Measurements from ENCODE around the gene PRKRA. TPM values are rescaled to one million over a fixed set of nuclear protein-coding genes. Genes with fewer than 3 reads are reported as not detected.

Gene PRKRA
- total RNA-seq, 4 donors from 2014 or later, result 16.0 to 58.6 (median 42.4) TPM

- Histone ChIP-seq H3K9me3 (no peaks in the 10 kb centered on the region), H3K4me3 (no peak overlapping the region), H3K27me3 (no peaks in the 10 kb centered on the region), H3K27ac (no peak overlapping the region), H3K4me1 (no peaks in the 10 kb centered on the region), H3K36me3 (no peaks in the 10 kb centered on the region)
- 16 to 20% methylated on average over 7 of the region's 7 CpGs for WGBS, 2 donors
- no peak for DNase-seq
- intact Hi-C loops (cut with DNase I), result no loop called here
- peak; percentile 42 to 65 (median 58) for TF ChIP-seq CTCF (IDR thresholded peaks at IDR 0.05)
- no peak for TF ChIP-seq POLR2A (IDR thresholded peaks at IDR 0.05)
Observed at GRCh38 chr2:178397002-178397605, 53.9 kb downstream of the PRKRA start.

- Histone ChIP-seq H3K27me3 (no peaks in the 10 kb centered on the region), H3K36me3 (no peaks in the 10 kb centered on the region), H3K4me3 (no peak overlapping the region), H3K9me3 (no peaks in the 10 kb centered on the region), H3K4me1 (no peaks in the 10 kb centered on the region), H3K27ac (no peak overlapping the region)
- intact Hi-C loops (cut with DNase I), result no loop called here
- DNase-seq, result no peak
- TF ChIP-seq POLR2A (IDR thresholded peaks at IDR 0.05) (no peak), CTCF (IDR thresholded peaks at IDR 0.05) (no peak)
- 76 to 83% methylated on average over 8 of the region's 8 CpGs for WGBS, 2 donors
Observed at GRCh38 chr2:178395941-178396570, 54.9 kb downstream of the PRKRA start.

DNA sequence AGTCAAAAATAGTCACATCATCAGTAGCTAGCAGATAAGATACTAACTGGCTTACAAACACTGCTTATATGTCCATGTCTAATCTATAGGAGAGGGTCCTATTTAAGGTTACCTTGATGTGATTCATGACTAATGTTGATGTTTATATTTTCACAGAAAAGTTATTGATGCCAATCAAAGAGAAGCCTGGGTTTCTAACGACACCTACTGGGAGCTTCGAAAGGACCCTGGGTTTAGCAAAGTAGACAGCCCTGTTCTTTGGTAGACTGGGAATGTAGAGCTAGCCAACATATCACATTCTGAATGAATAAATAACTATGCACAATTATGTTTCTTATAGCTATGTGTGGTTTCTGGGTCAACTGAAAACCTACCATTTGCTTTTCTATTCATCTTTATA is 55.7 kb downstream of the PRKRA start:
- TF ChIP-seq CTCF (IDR thresholded peaks at IDR 0.05) (no peak), POLR2A (IDR thresholded peaks at IDR 0.05) (no peak)
- H3K27ac ChIP-seq, result no peak overlapping the region
- no peak overlapping the region for H3K4me3 ChIP-seq
- no peaks in the 10 kb centered on the region for H3K36me3 ChIP-seq
- no peak for DNase-seq
- H3K27me3 ChIP-seq, result no peaks in the 10 kb centered on the region
- intact Hi-C loops (cut with DNase I), result no loop called here
- 82 to 100% methylated on average over 2 of the region's 2 CpGs for WGBS, 2 donors
- H3K9me3 ChIP-seq, result no peaks in the 10 kb centered on the region
- H3K4me1 ChIP-seq, result no peaks in the 10 kb centered on the region

DNA sequence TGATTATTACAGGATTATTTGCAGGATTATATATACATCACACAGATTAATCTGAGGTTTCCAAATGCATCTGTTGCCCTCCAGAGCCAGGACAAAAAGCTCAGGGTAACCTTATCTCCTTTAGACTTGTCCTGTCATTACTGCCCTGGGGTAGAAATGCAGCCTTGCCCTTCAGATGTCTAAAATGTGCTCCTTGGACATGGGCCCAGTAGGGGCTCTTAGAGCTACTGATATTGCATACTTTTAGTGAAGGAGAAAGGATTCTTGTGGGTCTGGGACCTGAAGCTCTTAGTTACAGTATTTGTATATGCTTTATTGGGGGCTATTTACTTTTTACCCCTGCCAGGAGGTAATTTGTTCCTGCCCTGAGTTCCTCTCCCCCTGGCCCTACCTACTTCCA is 56.1 kb downstream of the PRKRA start:
- TF ChIP-seq POLR2A (IDR thresholded peaks at IDR 0.05), result no peak
- TF ChIP-seq CTCF (IDR thresholded peaks at IDR 0.05), result no peak
- H3K9me3 ChIP-seq, result no peaks in the 10 kb centered on the region
- H3K27me3 ChIP-seq, result no peaks in the 10 kb centered on the region
- H3K36me3 ChIP-seq, result no peaks in the 10 kb centered on the region
- no peak overlapping the region for H3K27ac ChIP-seq
- H3K4me1 ChIP-seq, result no peaks in the 10 kb centered on the region
- no peak overlapping the region for H3K4me3 ChIP-seq
- no peak for DNase-seq
- intact Hi-C loops (cut with DNase I), result no loop called here

DNA sequence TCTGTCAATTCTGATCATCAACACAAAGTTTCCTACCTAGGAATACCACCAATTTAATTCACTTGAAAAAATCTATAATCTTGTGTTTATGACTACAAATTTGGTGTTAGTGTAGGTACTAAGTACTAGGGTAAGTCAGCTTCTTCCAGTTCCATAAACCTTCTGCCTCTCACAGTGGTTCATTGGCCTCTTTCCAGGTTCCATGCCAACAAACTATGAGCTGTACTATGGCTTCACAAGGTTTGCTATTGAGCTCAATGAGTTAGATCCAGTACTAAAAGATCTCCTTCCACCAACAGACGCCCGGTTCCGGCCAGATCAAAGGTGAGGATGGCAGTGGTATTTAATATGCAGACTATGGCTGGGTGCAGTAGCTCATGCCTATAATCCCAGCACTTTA is 58.8 kb downstream of the PRKRA start:
- Histone ChIP-seq H3K4me3 (no peak overlapping the region), H3K4me1 (no peaks in the 10 kb centered on the region), H3K27me3 (no peaks in the 10 kb centered on the region), H3K9me3 (no peaks in the 10 kb centered on the region), H3K27ac (no peak overlapping the region), H3K36me3 (no peaks in the 10 kb centered on the region)
- DNase-seq, result no peak
- WGBS, 2 donors, result 86 to 94% methylated on average over 3 of the region's 3 CpGs
- no peak for TF ChIP-seq CTCF (IDR thresholded peaks at IDR 0.05)
- TF ChIP-seq POLR2A (IDR thresholded peaks at IDR 0.05), result no peak
- intact Hi-C loops (cut with DNase I), result no loop called here
